CD4-positive, alpha-beta T cell treated with Interleukin-4 for 4 hours (primary cell): Measurements from ENCODE around the gene PLEKHM3.

Experiments used
- DNase-seq: peaks from one replicate; pipeline ENCODE4 v3.0.0-alpha.2; 2020

PLEKHM3 gene

DNA sequence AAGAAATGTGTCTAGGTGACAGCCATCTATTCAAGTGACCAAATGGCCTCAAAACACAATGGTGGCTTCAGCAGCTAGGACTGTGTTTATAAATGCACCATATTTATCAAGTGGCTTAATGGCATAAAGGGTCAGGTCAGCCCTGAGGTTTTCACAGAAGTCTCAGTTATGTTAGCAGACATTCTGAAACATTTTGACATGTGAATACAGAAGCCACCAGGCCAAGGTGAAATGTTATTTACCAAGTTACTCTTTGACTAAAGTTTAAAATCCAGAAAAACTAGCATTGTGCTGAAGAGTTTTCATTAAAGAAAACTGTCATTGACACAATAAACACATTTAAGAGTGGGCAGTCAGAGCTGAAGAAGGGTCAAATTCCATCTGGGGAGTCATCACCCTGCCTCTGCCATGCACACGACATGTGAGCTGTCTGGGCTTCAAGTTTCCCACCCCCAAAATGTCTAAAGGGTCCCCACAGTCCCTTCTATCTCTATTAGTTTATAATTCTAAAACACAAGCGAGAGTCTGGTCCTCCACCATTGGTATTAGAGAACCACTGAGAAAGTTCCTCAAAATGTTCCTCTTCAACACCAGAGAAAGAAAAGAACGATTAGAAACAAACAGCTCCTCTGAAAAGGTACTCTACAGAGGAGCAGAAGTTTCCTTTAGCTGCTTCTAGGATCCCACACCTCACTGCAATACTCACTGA is 178.1 kb downstream of the PLEKHM3 start:
- no peak for DNase-seq

DNA sequence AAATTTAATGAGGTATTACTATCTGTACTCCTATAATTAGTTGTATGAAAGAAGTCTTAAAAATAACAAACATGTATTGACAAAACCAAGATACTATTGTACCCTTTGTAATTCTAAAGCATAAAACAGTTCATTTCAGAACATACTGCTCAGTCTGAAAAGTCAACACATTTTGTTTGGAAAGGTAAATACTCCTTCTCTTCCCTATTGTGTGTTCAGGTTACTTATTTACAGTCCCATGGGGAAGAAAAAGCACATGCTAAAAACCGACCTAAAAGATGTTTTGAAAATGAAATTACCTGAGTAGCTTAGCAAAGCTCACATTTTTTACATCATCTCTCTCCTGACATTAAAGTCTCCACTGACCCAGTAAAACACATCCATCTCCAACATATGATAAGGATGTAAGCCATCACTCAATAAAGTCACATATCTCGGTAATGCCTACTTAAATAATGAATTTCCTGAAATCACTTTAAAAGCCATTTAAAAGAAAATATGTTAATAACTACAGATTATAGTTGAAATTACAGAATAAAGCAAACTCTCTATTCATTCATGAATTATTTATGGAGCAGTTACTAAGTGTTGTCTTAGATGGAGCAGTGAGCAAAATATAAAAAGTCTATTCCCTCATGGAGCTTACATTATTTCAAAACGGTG is 180.0 kb downstream of the PLEKHM3 start:
- DNase-seq: no peak

DNA sequence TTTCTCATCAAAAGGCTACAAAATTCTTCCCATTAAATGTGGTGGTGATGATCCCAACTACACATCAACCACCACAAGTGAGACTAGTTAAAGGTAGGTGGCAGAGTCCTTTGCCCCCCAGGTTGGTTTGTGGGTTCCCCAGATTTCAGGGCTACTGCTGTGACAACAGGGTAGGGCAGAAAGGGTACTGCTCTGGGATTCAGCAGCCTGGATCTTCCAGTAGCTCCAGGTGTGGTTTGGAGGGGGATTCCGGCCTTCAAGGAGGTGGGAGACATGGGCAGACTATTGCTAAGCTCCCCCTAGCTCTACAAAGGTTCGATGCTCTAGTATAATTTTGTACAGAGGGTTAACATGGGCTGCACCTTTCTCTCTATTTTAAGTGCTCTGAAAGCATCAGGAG is 180.7 kb downstream of the PLEKHM3 start:
- no peak for DNase-seq

DNA sequence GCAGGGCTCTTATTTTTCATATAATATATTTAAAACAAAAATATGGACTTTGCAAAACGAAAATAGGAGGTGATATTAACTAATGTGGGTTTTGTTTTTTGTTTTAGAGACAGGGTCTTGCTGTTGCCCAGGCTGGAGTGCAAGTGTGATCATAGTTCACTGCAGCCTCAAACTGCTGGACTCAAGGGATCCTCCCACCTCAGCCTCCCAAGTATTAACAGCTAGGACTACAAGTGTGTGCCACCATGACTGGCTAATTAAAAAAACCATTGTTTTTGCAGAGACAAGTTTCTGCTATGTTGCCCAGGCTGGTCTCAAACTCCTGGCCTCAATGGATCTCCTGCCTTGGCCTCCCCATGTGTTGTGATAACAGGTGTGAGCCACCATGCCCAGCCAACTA is 185.2 kb downstream of the PLEKHM3 start:
- DNase-seq: no peak

DNA sequence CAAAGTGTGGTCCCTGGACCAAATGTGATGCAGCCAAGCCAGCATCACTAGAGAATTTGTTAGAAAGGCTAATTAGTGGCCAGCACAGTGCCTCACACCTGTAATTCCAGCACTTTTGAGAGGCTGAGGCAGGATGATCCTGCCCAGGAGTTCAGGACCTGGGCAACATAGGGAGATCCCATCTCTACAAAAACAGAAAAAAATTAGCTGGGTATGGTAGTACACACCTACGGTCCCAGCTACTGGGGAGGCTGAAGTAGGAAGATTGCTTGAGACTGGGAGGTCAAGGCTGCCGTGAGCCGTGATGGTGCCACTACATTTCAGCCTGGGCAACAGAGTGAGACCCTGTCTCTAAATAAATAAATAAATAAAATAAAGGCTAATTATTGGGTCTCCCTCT is 185.8 kb downstream of the PLEKHM3 start:
- DNase-seq: no peak

DNA sequence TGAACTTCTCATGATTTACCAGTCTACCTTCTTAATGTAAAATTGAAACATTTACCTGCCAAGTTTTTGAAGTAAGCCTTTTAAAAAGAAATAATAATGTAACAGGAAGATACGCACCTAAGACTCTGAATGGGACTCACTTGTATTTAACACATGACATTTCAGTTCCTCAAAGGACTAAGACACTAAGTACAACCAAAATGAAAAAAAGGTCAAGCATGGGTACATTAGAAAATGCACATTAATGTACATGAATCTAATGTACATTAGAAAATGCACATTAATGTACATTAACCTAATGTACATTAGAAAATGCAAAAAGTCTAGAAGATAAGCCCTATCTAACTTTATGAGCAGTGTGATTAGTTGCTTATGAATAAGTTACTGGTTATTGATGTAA is 186.3 kb downstream of the PLEKHM3 start:
- DNase-seq: no peak

DNA sequence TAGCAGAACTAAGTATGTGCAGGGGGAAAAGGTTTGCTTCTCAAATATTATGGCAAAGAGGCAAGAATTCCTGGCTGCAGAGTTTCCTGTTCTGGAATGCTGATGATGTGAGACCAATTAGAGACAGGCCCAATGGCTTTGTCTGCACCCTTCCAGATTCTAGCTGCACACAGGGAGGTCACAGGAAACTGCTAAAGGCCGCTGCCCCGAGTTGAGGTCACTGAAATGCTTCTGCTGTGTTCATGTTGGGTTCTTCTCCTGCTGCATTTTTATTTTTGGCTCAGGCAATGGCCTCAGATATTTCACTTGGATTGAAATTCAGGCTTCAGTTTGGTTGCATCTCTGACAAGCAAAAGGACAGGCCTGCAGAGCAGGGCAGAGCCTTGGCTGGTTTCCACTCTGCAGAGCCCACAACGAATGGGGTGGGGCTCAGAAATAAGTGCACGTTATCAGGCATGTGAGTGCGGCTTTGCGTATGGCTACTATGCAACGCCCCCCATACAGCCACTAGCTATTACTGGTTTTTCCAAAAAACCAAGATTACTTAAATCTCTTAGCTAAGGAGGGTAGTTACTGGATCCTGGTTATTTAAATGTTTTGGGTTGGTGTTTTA is 188.7 kb downstream of the PLEKHM3 start:
- no peak for DNase-seq

DNA sequence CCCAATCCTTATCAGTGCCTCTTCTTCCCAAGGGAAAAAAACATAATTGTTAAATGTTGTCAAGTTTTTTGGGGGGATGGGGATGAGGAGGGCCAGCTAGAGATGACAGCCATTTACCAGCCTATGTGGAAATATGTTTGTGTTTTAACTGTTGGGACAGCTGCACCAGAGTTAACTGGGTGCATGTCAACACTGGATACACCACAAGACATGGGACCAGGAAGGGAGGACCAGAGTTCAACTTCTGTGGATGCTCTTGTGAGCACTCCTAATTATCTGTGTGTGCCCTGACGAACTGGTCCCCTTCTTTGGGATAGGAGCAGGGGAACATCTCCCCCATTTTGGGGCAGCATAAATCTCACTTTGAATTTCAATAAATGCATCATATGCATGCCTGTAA is 189.5 kb downstream of the PLEKHM3 start:
- no peak for DNase-seq

DNA sequence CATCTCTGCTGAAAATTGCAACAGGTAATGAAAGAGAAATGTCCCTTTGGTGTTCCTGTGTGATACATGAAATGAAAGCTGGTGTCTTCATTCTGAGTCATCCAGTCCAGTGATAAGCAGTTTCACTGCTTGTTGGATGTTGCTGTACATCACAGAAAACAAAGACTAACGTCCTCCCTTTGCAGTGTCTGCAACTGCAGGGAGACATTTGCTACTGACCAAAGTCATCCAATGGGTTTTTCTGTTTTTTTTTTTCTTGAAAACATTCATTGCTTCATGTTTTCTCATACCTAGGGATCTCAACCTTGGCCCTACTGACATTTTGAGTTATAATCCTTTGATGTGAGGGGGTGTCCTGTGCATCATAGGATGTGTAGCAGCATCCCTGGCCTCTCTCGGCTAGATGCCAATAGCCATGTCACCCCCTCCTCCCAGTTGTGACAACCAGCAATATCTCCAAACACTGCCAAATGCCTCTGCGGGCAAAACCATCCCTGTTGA is 192.0 kb downstream of the PLEKHM3 start:
- no peak for DNase-seq

DNA sequence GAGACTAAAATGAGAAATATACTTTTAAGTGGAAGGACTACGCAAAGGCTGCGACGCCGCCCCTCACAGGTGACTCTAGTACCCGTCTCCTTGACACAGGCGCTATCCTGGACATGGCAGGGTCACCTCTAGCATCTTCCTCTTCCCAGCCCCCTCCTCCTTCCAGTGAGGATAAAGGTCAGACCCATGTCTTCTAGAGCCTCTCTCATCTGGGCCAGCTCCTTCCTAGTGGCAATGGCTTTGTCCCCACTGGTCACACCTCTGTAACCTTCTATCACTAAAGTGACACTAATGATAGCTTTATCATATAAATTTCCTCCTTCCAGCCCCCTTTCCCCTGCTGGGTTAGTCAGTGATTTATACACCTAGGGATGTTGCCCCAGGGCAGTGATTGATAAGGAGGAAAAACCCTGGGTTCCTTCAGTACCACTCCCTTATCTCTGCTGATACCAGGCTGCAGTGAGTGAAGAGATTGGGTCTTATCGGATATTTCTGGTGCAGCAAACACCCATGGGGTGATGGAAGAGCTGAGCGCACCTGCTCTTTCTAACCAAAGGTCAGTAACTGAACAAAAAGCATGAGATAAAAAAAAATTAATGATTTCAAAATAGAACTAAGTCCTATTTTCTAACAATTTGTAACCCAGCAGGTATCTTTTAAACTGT is 193.6 kb downstream of the PLEKHM3 start:
- DNase-seq: no peak

DNA sequence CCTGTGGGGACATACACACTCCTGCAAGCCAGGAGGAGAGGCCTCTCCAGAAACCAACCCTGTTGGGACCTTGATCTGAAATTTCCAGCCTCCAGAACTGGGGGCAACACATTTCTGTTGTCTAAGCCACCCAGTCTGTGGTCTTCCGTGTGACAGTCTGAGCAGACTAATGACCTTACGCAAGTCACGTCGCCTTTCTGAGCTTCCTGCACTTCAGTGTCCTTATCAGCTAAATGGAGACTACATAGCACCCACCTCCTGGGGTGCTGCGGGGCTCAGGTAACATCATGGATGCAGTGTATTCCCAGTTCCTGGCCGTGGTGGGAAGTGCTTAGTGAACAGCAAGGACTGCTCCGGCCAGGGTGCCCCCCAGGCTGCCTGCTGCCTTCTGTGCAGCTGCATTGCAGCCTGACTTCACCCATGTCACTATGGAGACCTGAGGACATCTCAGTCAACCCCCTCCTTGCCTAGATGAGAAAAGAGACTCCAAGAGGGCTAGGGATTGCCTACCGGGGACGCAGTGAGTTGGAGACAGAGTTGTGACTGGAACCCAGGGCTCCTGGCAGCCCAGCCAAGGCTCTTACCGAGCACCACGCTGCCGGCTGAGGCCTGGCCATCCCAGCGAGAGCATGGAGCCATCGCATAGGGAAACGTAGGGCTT is 194.4 kb downstream of the PLEKHM3 start:
- no peak for DNase-seq

DNA sequence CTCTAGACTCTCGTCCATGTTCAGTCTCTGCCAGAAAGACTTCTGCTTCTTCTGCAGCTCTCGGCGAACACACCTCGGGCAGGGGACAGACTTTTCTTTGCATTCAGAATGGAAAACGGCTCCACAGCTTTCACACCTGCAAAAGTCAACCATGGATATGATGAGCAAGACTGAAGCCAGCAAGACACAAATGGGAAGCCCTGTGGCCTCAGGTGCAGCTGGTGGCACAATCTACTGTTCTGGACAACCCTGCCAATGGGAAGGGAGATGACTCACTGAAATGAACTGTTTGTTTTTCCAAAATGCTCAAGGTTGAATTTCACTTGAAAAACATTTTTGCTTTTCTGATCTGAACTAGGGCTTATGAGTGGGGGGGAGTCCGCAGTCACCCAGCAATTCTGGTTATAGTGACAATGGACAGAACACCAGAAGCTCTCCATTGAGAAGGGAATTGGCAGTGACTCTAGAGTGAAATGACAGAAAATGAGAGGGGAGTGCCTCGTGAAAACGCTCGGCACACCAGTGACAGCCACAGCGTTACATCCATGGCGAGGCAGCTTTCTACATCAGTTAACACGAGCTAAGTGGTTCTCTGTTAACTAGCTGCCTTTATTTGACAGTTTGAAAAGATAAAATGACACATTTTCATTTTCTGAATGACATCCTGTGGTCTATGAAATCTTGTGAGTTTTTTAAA is 196.8 kb downstream of the PLEKHM3 start:
- DNase-seq: no peak

DNA sequence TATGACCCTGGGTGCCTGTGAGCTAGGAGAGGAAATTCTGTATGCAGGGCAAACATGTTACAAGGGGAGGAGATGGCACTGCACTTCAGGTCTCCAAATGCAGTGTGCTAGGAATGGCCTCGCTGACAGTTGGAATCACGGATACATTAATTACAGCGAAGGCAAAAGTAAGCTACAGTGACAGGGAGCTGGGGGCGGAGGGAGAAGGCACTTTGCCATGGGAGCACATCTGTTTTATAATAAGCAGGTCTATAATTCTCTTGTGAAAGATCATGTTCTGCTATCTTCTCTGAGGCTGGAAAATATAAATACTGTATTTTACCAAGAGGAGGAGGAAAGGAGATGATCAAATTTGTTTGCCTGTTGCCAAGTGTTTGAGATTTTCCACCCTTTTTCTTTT is 199.3 kb downstream of the PLEKHM3 start:
- DNase-seq: no peak

DNA sequence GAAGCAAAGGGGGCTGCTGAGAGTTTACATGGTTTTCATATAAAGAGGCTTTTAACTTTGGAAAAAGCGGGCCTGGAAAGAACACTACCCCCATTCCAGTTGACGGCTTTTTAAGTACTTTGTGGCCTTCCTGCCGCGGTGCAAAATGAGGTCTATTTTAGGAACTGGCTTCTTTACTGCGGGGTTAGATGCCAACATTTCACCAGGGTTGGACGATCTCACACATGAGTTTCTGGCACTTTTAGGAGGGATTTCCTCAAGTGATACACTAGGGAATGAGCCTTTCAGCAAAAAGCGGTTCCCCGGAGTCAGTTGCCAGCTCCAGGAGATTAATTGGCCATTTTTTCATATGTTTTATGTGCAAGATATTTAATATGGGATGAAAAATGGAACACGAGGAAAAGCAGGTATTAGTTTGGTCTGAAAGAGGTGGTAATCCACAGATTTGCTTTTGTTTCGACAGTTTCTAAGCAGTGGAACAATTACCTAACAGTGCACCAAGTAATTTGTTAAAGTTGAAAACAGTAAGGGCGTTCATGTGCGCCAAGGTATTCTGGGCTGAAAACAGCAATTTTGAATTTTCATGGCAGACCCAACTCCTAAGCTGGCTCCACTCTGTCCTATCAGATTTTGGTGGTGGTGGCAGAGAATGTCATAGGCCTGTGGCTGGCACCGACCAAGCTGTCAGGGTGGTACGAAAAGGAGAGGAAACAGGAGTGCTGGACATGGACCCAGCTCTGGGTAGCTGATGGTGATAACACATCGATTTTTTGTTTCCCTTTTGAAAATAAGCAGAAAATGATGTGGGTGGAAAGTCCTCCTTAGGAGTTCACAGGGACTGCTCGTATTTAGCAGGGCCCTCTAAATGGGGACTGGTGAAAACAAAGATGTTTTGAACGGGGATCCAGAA is 200.0 kb downstream of the PLEKHM3 start:
- DNase-seq: no peak

DNA sequence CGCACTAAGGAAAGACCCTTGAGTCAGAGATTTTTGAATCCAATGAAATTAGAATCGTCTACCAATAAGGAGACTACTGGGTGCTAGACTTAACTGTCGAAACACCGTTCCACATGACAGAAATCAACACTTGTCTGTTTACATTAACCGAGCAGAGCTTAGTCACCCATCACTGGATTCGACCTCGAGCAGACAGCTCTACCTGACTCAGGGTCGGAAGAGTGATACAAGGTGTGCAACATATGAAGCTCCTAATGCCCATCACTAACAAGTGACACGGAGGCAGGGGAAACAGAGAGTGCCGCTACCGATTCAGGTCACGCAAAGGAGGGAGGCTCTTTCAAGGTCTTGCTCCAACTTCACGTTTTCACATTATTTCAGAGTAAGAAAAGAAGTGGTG is 201.5 kb downstream of the PLEKHM3 start:
- DNase-seq: no peak

DNA sequence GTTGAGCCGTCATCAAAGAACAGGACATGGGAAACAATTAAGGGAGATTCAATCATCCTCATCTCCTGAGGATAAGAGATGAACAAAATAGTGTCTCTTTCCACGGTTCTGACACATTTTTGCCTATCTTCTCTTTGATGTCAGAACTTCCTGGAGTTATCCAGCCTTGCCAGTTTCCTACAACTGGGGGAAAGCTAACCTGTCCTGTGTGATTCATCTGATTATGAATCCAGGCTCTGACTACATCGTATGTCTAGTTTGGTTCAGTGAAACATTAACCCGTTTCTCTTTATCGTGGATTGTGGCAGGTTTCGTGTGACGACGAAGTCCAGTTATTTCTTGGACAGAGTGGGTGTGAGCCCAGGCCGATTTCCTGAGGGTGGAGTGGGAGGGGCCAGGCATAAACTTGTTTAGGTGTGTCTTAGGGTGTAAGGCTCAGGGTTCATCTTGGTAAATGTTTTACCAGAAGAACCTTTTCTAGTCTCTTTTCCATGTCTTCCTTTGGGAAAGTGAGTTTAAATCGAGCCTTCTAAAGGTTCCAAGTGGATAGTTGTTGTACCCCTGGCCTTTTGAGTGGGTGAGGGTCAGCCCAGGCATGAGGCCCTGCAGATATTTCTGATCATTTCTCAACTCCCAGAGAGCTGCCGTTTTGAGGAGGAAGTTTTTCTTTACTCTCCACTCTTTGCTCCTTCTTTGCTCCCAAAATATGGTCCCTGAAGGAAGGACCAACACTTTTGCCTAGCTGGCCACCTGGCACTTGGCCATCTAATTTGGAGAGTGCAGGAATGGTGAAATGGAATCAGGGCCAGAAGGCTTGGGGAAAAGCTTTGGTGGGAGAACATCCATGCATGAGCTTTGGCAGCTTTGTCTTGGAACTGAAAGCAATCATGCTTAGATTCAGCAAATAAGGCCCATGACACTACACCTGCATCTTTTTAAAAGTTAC is 205.2 kb downstream of the PLEKHM3 start:
- no peak for DNase-seq

DNA sequence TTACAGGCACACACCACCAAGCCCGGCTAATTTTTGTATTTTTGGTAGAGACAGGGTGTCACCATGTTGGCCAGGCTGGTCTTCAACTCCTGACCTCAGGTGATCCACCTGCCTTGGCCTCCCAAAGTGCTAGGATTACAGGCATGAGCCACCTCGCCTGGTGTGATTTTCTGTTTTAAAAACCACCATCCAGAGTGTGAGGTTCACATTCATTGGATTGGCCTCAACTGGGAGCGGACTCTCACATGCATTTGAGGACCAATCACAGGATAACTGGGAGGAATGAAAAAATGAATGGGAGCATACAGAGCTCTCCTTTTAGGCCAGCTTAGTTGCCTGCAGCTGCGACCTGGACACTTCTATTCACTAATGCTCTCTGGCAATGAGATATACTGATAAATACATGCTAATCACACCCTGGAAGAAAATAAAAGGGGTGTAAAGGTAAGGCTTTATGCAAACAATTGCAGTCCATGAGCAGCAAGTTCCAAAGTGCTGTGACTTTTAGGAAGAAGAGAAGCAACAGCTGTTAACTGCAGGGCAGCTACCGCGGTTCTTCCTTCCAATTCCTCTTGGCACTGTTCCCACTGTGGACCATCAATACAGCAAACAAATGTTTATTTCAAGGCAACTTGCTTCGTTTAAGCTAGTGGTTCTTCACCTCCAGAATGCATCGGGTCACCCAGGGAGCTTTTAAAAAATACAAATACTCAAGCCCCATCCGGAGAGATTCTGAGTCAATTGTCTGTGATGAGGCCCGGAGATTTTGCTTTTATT is 206.1 kb downstream of the PLEKHM3 start:
- no peak for DNase-seq

DNA sequence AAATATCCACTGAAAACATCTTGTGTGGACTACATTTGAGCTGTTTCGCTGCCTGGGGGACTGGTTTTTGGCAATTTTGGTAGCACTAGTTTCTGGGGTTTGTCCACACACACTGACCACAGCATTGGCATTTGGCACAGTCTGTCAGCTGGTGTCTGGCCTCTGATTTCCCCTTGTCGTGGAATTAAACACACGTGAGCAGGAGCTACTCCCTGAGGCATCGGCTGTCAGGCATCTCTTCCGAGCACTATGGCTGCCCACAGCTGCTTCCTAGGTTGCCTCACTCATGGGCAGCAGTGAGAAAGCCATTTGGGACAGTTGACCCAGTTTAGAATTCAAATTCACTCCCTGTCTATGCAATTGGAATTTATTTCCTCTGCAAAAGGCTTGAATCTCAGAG is 208.8 kb downstream of the PLEKHM3 start:
- DNase-seq: no peak

DNA sequence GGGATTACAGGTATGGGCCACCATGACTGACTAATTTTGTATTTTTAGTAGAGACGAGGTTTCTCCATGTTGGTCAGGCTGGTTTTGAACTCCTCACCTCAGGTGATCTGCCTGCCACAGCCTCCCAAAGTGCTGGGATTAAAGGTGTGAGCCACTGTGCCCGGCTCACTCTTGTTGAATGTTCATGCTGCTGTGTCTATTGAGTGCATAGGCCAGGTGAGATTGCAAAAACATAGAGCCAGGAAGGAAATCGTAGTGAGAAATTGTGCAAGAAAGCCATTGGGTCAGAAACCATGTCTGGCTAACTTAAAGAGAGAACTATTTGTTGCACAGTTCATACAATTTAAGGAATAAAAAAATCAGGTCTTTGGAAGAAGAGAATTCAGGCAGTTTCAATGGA is 210.1 kb downstream of the PLEKHM3 start:
- no peak for DNase-seq
